Tibial nerve (tissue), 4 donors: ENCODE measurements around the gene AP1S3. TPM values are rescaled to one million over a fixed set of nuclear protein-coding genes. Genes with fewer than 3 reads are reported as not detected.

Experiments
- DNase-seq, 2 donors: peaks; one replicate each; pipeline ENCODE4 v3.0.0-alpha.2; 2019; ENCODE audit warnings: low spot score in 2 of 2
- H3K27ac ChIP-seq, 4 donors: fragments of 200-600 bp; sonication (generic) in 3 of 4; one replicate each; pipeline ENCODE4 v1.5.1; 2017 to 2019; ENCODE audit warnings: mild to moderate bottlenecking in 1 of 4
- H3K27me3 ChIP-seq, 2 donors: fragments of 200-600 bp; sonication (generic) in 1 of 2; one replicate each; pipeline versions ENCODE4 v1.5.1 to v1.6.0; 2017 to 2019
- H3K36me3 ChIP-seq, 3 donors: fragments of 200-600 bp; sonication (generic); one replicate each; pipeline ENCODE4 v1.5.1; 2018 to 2019
- H3K4me1 ChIP-seq, 4 donors: fragments of 200-600 bp; sonication (generic) in 3 of 4; one replicate each; pipeline ENCODE4 v1.5.1; 2017 to 2019
- H3K4me3 ChIP-seq, 4 donors: fragments of 200-600 bp; sonication (generic) in 3 of 4; one replicate each; pipeline ENCODE4 v1.5.1; 2017 to 2019; ENCODE audit warnings: mild to moderate bottlenecking in 1 of 4, moderate library complexity in 1 of 4
- H3K9me3 ChIP-seq, 4 donors: fragments of 200-600 bp; sonication (generic) in 3 of 4; one replicate each; pipeline ENCODE4 v1.5.1; 2017 to 2019
- CTCF ChIP-seq, 5 experiments: fragments of 200-600 bp in 3 of 5; fragments of 450-650 bp in 2 of 5; sonication (generic) in 3 of 5; IDR thresholded peaks; one replicate each; pipeline ENCODE4 v1.5.1; 2016 to 2019; ENCODE audit warnings: antibody characterized with exemption in 5 of 5, mild to moderate bottlenecking in 3 of 5, moderate library complexity in 2 of 5
- EP300 ChIP-seq, 2 donors: sonication (generic); formaldehyde crosslinking; IDR thresholded peaks; one replicate each; pipeline ENCODE4 v1.6.1; 2017; ENCODE audit warnings: antibody characterized with exemption in 2 of 2, mild to moderate bottlenecking in 1 of 2
- POLR2A ChIP-seq, 2 donors: fragments of 450-650 bp; IDR thresholded peaks; one replicate each; pipeline ENCODE4 v1.6.1; 2017; ENCODE audit warnings: antibody characterized with exemption in 2 of 2, mild to moderate bottlenecking in 2 of 2, moderate library complexity in 2 of 2
- WGBS, 2 donors: methylation state at CpG; one replicate each; pipeline ENCODE4 v1.1.5; 2018; 5-methylcytosine and 5-hydroxymethylcytosine counted together
- total RNA-seq, 4 donors: library from RNA; depleted of rRNA; stranded (reverse); fragments of >200 nt; gene quantifications; one replicate each; pipeline ENCODE4 v1.1.0, GENCODE V29; 2016

AP1S3 gene
- total RNA-seq, 4 donors from 2014 or later = 0.59 to 1.5 (median 1.0) TPM; not detected in 1

GRCh38 chr2:223758131-223758840 is 79.1 kb downstream of the AP1S3 start:
- Histone ChIP-seq H3K36me3 (no peaks in the 10 kb centered on the region), H3K4me1 (no peaks in the 10 kb centered on the region), H3K27ac (no peak overlapping the region), H3K27me3 (no peaks in the 10 kb centered on the region), H3K9me3 (no peaks in the 10 kb centered on the region), H3K4me3 (no peak overlapping the region)
- no peak for TF ChIP-seq EP300 (IDR thresholded peaks at IDR 0.05)
- TF ChIP-seq POLR2A (IDR thresholded peaks at IDR 0.05) = no peak
- TF ChIP-seq CTCF (IDR thresholded peaks at IDR 0.05) = no peak
- 31 to 35% methylated on average over 4 of the region's 4 CpGs for WGBS, 2 donors
- DNase-seq = no peak

- TF ChIP-seq CTCF (IDR thresholded peaks at IDR 0.05) (no peak), POLR2A (IDR thresholded peaks at IDR 0.05) (no peak), EP300 (IDR thresholded peaks at IDR 0.05) (no peak)
- Histone ChIP-seq H3K36me3 (no peaks in the 10 kb centered on the region), H3K9me3 (no peaks in the 10 kb centered on the region), H3K27me3 (no peaks in the 10 kb centered on the region), H3K4me1 (no peaks in the 10 kb centered on the region), H3K4me3 (no peak overlapping the region), H3K27ac (no peak overlapping the region)
- no peak for DNase-seq
- WGBS, 2 donors = 75 to 98% methylated on average over 4 of the region's 4 CpGs
Observed at GRCh38 chr2:223753940-223754339, 83.4 kb downstream of the AP1S3 start.

- Histone ChIP-seq H3K4me3 (no peak overlapping the region), H3K27me3 (no peaks in the 10 kb centered on the region), H3K4me1 (no peaks in the 10 kb centered on the region), H3K9me3 (no peaks in the 10 kb centered on the region), H3K36me3 (no peaks in the 10 kb centered on the region), H3K27ac (no peak overlapping the region)
- no peak for TF ChIP-seq POLR2A (IDR thresholded peaks at IDR 0.05)
- no peak for TF ChIP-seq EP300 (IDR thresholded peaks at IDR 0.05)
- TF ChIP-seq CTCF (IDR thresholded peaks at IDR 0.05) = no peak
- DNase-seq = no peak
- WGBS, 2 donors = 30 to 53% methylated on average over 1 of the region's 1 CpG
Observed at GRCh38 chr2:223751012-223751411, 86.4 kb downstream of the AP1S3 start.

GRCh38 chr2:223747392-223748042 is 89.9 kb downstream of the AP1S3 start:
- Histone ChIP-seq H3K4me1 (no peaks in the 10 kb centered on the region), H3K9me3 (no peaks in the 10 kb centered on the region), H3K27ac (no peak overlapping the region), H3K27me3 (no peaks in the 10 kb centered on the region), H3K4me3 (no peak overlapping the region), H3K36me3 (no peaks in the 10 kb centered on the region)
- WGBS, 2 donors = 26 to 51% methylated on average over 2 of the region's 2 CpGs
- no peak for DNase-seq
- TF ChIP-seq CTCF (IDR thresholded peaks at IDR 0.05) (no peak), EP300 (IDR thresholded peaks at IDR 0.05) (no peak), POLR2A (IDR thresholded peaks at IDR 0.05) (no peak)

GRCh38 chr2:223746611-223747010 is 90.8 kb downstream of the AP1S3 start:
- no peak for DNase-seq
- no peaks in the 10 kb centered on the region for H3K27me3 ChIP-seq
- no peaks in the 10 kb centered on the region for H3K36me3 ChIP-seq
- no peaks in the 10 kb centered on the region for H3K4me1 ChIP-seq
- H3K27ac ChIP-seq = no peak overlapping the region
- WGBS, 2 donors = 62 to 83% methylated on average over 2 of the region's 2 CpGs
- no peaks in the 10 kb centered on the region for H3K9me3 ChIP-seq
- TF ChIP-seq CTCF (IDR thresholded peaks at IDR 0.05) (no peak), POLR2A (IDR thresholded peaks at IDR 0.05) (no peak), EP300 (IDR thresholded peaks at IDR 0.05) (no peak)
- H3K4me3 ChIP-seq = no peak overlapping the region
